ENCODE data around the gene GHR.

Gene GHR

GRCh38 chr5:42461507-42461906, 38.3 kb downstream of the GHR start:
- no peak for DNase-seq

- DNase-seq: no peak
Measured at GRCh38 chr5:42462083-42462482, 38.8 kb downstream of the GHR start.

DNA sequence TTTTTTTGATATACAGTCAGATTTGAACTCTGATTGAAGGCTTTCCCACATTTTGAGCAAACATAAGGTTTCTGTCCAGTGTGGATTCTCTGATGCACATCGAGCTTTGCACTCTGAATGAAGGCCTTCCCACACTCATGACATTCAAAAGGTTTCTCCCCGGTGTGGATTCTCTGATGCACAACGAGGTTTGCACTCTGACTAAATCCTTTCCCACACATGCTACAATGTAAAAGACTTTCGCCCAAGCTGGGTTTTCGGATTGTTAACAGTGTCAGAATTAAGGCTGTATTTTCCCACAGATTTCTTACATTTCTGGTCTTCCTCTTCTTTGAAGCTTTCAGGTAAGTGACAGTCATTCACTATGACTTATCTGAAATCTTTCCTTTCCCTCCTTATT, 44.3 kb downstream of the GHR start:
- no peak for DNase-seq

DNA sequence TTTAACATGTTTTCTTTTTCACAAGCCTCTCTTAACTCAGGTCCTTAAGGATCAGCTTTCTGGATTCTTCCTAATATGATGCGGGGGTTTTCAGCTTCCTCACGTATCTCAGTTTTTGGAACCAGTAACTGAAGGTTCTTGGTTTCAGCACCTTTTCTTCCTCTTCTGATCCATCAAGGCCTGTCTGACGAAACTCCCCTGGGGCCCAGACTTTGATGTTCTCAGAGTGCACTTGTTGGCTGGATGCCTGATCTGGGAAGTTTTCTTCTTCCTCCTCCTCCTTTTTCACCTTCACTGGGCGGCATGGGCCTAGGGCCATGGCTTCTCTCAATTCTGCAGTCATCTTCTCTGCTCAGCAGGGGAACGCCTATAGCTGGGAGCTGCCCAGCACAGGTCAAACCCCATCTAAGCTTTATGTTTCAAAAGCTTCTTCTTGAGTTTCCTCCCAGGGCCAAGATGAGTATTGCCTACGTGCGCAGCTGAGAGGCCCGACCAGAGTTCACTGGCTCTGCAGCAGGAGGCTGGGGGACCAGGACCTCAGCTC, 44.8 kb downstream of the GHR start:
- no peak for DNase-seq

GRCh38 chr5:42483472-42484154, 60.4 kb downstream of the GHR start:
- DNase-seq: no peak

DNA sequence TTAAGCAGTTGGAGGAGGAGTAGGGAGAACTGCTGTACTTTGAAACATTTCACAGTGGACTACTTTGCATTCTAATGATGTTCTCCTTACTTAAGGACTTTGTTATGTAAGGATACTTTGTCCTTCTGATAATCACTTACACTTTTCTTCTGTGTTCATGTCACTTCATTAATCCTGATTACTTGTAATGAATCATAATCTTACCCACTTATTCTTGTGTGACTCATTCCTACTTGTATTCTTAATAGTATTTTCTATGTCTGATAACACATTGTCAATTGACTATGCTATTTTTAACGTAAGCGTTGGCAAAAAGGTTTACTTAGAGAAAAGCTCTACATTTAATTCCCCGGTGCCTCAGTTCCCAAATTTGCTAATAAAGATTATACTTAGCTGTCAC, 63.8 kb downstream of the GHR start:
- DNase-seq: peak in 1 of 51 donors; percentile 32

DNA sequence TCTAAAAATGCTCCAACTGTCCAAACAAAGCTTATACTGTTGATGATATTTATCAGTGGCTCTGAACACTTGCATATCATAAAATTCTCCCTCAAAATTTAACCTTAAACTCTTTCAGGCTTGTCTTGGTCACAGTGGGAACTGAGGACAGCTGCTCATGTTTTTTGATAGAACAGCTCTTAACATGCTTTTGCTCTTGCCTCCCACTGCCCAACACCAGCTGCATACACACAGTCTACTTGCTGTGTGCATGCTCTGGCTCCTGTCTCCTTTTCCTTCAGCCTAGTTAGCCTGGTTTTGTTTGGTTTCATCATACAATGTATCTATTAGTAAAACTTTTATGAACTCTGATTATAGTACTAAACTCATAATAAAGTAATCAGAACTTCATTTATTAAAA, 64.6 kb downstream of the GHR start:
- DNase-seq: no peak

DNA sequence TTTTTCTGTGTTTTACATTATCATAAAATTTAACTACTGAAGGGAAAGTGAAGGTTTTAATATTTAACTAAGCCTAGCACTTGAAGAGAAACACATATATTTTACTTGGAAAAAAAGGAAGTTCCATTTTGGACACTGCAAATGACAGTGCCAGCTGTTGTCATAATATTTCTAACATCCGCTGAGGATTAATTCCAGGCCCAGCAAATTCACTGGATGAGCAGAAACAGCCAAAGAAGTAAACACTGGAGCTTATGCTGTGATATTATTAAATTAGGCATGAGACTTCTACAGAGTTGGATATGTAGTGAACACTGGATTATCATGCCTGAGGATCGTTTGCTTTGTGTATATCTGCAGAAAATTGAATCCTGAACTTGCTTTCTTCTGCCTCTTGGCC, 67.6 kb downstream of the GHR start:
- no peak for DNase-seq

DNA sequence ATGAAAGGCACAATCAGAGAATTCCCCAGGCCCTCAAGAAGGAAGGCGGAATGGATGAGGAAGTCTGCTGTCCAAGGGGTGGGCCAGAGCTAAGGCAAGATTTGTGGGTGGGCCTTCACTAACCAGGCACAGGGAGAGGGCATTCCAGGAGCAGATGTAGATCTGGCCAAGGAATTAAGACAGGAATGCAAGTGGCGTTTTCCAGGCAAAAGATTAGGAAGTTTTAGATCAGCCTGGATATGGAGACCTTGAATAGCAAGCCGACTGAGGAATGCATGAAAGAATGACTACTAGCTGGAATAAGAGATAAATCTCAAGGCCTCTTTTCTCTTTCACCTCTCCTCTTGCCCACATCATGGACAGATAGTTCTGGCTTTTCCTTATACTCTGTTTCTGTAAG, 68.5 kb downstream of the GHR start:
- DNase-seq: no peak

DNA sequence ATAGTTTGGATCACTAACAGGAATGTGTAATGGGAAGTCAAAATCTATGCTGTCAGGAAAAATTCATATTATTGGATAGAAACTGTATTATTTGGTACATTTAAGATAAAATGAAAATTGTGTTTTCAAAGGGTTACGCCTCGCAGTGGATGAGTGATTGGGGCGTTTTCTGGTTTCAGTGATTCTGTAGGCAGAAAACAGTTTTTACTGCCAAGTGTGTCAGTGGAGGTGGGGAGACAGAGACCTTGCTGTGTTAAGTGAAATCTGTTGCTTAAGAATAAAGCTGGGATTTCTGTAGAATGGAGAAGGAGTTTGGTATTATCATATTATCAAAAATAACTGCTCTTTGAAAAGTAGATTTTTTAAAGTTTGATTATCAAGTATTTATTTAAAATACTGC, 69.7 kb downstream of the GHR start:
- DNase-seq: peak in 1 of 51 donors; percentile 6

- DNase-seq: no peak
Measured at GRCh38 chr5:42494414-42494813, 71.2 kb downstream of the GHR start.

DNA sequence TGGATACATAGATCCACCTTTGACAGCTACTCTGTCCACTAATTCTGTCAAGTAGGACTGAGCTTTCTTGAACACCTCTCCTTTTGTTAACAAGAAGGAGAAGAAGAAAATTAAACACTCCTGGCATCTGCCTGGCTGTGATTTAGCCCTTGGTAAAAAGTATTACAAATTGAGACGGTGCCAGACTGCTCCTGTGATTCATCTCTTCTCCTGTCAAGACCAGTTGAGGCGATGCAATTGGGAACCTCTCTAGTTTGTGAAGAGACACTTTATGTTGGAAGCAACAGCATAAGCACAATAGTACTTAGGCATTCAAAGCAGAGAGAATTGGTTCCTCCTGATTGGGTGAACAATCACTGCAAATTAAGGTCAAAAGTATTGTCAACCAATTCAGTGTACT, 72.7 kb downstream of the GHR start:
- DNase-seq: no peak

- no peak for DNase-seq
Measured at GRCh38 chr5:42496397-42497156, 73.3 kb downstream of the GHR start.

GRCh38 chr5:42498000-42498399, 74.8 kb downstream of the GHR start:
- DNase-seq: no peak

DNA sequence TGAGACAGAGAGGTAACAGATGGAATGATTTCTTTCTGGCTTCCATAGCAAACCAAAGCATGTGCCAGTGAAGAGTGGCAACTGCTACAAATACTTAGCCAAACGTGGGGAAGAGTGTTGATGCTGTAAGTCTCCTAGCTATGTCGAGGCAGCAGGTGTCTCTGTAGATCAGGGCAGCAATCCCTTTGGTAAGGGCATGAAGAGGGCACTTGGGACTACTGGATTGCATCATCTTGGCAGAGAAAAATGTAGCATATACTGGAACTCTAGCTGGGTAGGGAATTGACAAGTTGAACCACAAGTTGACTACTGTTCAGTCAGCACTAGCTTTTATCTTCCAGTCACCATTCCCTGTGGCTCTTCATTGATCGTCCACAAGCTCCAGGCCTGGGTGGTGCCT, 75.8 kb downstream of the GHR start:
- DNase-seq: no peak

GRCh38 chr5:42500003-42500599, 76.9 kb downstream of the GHR start:
- DNase-seq: no peak

GRCh38 chr5:42502613-42503470, 79.6 kb downstream of the GHR start:
- no peak for DNase-seq

DNA sequence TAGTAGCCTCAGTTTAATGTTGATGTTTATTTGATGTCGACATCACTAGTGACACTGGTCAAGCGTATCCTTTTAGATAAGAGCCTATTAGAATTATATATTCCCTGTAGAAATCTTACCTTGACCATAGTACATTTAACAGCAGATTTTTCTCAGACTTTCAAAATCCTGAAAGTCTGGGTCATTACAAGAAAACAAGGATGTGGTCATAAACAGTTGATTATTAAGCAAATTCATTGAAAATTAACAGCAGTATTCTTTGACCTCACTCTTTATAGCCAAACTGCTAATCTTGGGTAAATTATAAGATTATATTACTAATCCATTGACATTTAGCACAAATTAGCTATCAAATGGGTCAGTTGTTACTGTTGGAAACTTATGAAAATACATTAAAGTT, 83.4 kb downstream of the GHR start:
- DNase-seq: no peak

DNA sequence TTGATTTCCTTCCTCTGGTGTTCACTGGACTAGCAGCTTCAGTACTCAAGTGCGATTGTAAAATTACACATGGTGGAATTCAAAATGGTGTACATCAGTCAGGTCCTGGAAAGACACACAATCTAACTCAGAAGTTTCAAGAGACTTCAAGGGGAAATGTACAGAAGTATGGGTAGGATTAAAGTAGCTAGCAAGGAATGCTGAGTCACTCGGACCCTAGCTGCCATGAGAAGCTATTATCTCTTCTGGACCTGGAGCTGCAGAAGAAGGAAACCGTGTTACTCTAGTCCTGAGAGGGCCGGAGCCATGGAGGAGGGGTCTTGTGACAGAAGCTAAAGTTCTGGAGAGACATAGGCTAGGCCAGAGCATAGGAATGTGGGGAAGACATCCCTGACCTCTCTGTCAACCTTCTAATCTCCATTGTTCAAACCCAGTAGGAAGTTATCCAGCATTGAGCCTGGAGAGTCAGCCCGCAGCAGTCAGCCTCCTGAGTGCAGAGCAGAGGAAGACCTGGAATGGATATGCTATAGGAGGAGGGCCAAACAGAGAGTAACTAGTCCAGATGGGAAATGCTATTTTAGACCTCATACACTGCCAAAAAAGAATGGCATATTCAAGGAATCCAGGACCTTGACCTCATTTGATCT, 84.3 kb downstream of the GHR start:
- no peak for DNase-seq

DNA sequence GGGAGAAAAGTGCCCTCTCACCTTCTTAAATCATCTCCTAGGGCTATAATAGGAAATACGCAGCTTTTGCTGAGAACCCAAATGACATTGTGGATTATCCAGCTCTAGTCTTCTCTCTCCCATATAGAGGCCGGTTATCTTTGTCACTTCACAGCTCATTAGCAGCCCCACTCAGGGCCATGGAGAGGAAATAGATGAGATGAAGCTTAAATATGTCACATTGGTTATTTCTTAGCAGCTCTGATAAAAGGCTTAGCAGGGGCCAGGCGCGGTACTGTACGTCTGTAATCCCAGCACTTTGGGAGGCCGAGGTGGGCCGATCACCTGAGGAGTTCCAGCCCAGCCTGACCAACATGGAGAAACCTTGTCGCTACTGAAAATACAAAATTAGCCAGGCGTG, 90.0 kb downstream of the GHR start:
- no peak for DNase-seq

- no peak for DNase-seq
Measured at GRCh38 chr5:42514754-42515153, 91.5 kb downstream of the GHR start.

All from hypothalamus (tissue), 51 donors.